HG02678 (cell line): Measurements from ENCODE around the gene TENM4.

ENCODE experiments used
- ATAC-seq: cut with Tn5 transposase; IDR thresholded peaks from one replicate; pipeline ENCODE4 v1.9.1; 2021; ENCODE audit warnings: mild to moderate bottlenecking, moderate library complexity; ENCODE audit not compliant: unreplicated experiment

The TENM4 gene

GRCh38 chr11:78690352-78690987 lies 750.4 kb downstream of the TENM4 start:
- no peak for ATAC-seq

- ATAC-seq, result no peak
These were observed 751.2 kb downstream of the TENM4 start for GRCh38 chr11:78689585-78690153.

DNA sequence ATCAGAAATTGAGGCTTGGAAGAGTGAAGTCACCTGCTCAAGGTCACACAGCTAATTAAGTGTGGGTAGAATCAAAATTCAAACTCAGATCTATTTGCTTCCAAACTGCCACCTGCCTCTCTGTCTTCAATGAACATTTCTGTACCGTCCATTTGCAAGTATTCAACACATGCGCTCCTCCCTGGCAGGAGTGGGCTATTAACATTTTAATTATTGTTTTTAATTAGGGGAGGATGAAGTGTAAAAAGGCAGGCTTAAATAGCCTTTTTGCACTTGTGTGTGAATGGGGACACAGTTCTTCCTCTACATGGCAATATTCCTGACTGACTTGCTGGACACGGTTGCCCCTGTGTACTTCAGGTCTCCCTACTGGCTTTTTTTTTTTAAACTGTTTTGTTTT lies 751.7 kb downstream of the TENM4 start:
- ATAC-seq, result no peak

GRCh38 chr11:78688460-78688859 lies 752.4 kb downstream of the TENM4 start:
- no peak for ATAC-seq

GRCh38 chr11:78685156-78685555 lies 755.7 kb downstream of the TENM4 start:
- no peak for ATAC-seq

GRCh38 chr11:78684377-78684776 lies 756.5 kb downstream of the TENM4 start:
- no peak for ATAC-seq

DNA sequence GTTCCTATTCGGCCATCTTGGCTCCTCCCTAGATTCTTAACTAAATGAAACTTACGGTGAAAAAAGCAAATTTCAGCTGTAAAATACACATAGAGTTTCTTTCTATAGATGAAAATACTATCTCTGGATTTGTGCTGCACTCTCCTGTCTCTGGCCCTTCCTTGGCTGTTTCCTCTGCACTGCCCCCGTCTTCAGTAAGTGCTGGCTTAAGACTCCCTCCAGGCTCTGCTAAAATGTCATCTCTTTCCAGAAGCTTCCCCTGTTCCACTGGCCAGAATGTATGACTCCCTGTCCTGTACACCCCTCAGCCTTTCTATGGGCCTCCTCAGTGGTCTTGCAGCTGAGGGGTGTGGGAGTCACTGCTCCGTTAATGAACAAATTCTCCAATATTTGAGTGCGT lies 757.1 kb downstream of the TENM4 start:
- ATAC-seq, result no peak

DNA sequence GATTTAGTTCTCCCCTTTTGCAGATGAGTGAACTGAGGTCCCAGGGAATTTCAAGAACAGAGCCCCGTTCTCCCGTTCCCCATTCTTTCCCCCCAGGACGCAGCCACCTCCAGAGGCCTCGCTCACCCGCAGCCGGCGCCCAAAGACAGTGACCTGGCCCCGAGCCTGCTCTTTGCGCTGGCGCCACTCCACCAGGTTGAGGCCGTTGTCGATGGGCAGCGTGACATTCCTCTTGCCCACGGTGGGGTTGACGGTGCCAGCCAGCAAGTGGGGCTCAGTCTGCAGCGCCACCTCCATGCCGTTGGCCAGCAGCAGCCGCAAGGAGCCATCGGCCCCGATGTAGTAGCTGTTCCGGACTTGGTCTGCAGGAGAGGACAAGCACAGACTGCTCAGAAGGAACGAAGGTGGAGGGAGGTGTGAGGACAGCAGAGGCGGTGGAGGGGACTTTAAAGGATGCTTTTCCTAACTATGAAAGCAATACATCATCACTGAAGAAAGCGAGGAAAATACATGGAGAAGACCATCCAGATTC lies 764.7 kb downstream of the TENM4 start:
- ATAC-seq, result no peak

DNA sequence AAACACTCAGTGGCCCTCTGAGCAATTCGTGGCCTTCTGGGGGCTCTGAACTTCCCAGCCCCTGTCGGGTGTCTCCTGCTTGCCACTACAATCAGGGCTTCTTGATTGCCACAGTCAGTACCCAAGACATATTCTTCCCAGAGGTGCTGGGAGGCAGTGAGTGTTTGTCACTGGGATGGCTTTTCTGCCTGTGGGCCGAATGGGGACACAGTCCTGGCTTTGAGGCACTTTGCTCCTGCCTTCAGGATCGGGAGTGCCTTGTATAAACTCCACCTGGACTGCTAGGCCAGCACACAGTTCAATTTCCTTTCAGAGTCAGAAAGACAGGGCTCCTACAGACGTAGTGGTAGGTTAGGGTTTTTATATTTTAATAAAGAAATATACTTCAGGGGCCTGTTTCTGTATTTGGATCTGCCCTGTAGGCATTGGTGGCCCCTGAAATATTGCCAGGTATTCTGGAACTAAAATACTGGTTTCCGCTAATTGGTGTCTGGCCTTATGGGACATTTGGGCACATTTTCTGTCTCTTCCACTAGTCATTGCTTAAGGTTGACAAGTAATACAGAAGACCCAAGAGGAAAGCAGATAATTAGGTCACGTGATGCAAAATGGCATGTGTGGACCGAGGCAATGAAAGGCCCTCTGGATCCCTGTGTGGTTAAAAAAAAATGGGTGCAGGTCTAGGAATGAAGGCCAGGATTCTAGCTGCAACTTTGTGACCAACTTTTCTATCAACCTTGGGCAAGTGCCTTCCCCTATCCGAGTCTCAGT lies 767.8 kb downstream of the TENM4 start:
- ATAC-seq, result no peak

DNA sequence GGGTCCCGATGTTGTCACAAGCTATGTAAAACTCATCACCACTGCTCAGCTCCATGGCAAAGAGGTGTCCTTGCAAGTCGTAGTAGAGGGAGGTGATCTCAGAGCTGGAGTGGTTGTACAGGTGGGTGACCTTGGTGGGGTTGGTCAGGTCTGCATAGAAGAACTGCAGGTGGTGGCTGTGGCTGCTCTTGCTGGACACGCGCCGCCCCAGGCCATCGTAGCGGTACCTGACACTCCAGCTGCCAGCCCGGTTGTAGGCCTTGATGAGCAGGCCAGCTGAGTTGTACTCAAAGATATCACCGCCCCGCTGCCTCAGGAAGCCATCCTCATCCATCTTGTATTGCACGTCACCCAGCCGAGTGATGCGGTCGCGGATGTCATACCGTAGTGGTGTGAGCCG lies 771.6 kb downstream of the TENM4 start:
- no peak for ATAC-seq

DNA sequence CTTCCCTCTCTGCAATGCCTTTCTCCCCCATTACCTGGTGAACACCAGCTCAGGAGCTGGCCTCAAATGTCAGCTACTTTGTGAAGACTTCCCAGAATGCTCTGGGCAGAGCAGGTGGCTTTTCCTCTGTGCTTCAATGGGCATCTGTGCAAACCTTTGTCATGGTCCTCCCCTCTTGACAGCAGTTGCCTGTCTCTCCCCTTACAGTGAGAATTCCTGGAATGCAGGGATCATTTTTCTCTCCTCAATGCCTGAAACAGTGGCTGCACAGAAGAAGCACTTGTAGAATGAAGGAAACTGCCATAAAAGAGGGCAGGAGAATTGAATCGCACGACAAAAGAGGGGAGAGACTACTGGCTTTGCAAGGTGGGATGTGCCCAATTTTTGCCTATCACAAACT lies 773.4 kb downstream of the TENM4 start:
- ATAC-seq, result no peak

GRCh38 chr11:78666675-78667160 lies 774.1 kb downstream of the TENM4 start:
- ATAC-seq, result no peak

GRCh38 chr11:78664636-78665035 lies 776.2 kb downstream of the TENM4 start:
- no peak for ATAC-seq

GRCh38 chr11:78662811-78663210 lies 778.0 kb downstream of the TENM4 start:
- ATAC-seq, result no peak

DNA sequence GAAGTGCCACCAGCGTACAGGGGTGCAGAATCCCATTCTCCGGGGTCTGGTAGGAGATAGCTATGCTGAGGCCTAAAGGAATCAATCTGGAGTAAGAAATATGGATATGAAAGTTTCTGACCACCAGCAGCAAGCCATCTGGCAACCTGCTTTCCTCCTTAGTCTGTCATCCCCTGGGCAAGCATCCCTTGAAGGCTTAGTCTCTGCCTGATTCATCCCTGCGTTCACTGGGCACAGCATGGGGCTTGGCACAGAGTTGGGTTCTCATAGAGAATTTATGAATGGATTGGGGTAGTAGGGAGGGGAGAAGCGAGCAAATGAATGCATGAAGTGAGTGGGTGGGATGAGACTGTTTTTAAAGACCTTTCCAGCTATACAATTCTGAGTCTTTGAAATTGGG lies 780.4 kb downstream of the TENM4 start:
- no peak for ATAC-seq

DNA sequence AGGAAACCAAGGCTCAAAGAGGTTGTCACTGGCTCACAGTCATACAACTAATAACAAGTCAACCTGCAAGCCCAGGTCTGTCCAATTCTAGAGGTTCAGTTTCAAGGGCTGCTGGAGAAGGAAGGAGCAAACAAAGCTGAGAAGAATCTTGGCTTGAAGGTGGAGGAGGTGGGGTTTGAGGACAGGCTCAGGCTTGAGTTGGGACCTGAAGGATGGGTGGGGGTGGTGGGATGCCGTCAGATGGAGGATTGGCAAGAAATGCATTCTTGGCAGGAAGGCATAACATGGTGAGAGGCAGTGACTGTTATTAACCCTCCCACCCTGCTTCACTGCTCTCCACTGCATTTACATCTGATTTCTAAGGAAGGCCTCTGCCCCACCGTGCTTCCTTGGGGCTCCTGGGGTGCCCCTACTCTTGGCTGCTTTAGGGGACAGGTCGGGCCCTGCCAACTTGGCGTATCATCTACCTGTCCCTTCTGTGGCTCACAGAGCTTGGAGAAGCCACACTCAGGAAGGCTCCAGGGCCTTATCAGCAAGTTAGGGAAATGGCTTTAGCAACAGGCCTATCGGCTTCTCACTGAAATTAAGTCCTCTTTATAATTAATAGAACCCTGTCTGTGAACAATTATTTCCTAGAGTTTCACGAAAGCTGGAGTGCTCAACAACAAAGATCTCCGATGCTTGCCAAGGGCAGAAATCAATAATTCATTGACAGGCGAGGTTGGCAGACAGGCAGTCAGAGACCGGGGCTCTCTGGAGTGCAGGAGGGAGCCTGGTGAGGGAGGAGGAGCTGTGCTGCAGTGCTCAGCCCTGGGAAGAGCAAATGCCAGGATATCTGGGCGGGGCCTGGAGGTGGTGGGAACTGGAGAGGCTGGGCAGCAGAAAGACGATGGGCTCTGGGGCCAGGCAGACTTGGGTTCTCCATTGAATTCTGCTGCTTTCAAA lies 781.2 kb downstream of the TENM4 start:
- ATAC-seq, result no peak

DNA sequence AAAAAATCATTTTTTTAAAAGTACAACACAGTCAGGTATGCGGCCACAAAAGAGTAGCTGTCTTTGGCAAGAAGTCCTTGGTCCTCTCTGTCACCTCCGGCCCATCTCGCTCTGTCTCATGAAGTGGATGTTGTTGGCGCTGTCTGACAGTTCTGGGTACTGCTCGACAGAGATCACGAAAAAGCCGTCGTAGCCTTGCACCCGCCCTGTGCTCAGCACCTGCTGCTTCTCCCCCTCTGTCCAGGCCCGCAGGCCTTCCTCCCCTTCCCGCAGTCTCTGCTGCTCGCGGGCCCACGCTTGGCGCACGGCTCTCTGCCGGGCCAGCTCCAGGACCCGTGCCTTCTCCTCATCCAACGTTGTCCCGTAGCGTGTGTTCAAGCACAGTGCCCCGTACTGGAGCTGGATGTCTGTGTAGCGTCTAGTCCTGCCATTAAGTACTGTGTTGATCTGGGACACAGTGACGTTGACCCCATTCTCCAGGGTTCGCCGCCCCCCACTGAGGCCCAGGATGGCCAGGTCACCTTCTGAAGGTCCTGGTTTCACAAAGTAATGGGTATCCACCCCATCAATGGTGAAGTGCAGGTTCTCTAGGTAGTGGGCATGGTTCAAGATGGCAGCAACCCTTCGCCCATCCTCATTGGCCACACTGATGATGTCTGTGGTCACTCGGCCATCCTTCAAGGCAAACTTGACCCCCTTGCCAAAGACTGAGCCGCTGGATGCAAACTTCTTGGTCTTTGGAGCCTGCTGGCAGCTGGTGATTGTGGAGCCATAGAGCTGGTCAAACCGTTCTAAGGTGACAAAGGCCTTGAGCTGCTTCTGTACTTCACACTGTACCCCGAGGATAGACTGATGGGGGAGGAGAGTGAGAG lies 782.6 kb downstream of the TENM4 start:
- no peak for ATAC-seq

GRCh38 chr11:78657441-78657840 lies 783.4 kb downstream of the TENM4 start:
- no peak for ATAC-seq

- no peak for ATAC-seq
These were observed 783.8 kb downstream of the TENM4 start for GRCh38 chr11:78656984-78657383.

DNA sequence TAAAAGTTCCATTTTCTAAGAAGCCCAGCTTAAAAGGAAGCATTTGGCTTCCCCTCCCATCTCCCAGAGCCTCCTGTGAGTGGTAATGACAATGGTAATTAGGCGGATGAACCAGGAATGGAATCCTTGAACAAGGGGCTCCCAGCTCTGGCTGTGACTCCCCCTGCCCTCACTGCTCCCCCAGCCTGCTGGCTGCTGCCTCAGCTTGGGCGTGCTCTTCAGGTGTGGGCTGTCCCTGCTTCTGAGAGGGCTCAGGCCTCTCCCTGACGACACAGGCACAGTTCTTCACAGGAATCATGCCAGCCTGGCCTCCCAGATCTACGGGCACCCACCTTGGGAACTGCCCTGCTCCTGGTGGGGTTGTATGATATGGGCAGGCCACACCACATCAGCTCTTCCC lies 784.5 kb downstream of the TENM4 start:
- ATAC-seq, result no peak
